Glomerular visceral epithelial cell (primary cell): ENCODE results near the gene EML4.

Experiments used
- DNase-seq: peaks from one replicate; pipeline ENCODE4 v3.0.0-alpha.2; 2016; ENCODE audit errors: extremely low spot score

Gene EML4

DNA sequence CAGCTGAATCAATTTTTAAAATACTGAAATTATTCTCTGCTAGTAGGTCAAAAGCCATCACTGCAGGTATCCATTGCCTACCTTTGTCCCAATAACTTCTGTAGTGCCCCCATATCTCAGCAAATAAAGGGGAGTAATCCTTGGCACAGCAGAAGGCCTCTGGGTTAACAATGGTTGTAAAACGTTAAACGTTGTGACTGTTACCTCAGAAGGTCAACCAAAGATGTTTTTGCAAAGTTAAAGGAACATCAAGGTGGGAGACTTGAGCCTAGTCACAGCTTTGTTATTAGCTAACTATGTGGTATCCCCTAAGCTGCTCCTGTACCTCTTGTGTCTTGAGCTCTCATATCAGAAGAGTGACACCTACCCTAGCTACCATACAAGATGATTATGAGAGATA, 131.4 kb downstream of the EML4 start:
- no peak for DNase-seq

DNA sequence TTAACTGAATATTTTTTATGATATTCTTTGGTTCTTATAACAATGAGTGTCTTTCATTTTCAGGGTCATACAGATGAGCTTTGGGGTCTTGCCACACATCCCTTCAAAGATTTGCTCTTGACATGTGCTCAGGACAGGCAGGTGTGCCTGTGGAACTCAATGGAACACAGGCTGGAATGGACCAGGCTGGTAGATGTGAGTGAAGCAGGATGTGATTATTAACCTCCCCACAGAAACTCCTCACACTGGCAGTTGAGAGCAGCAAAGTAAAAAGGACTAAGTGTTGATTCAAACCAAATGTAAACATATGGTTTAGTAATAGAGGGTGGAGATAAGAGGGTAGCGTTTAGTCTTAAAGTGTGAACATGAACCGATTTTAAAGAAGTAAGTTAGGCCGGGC, 134.1 kb downstream of the EML4 start:
- DNase-seq: no peak

DNA sequence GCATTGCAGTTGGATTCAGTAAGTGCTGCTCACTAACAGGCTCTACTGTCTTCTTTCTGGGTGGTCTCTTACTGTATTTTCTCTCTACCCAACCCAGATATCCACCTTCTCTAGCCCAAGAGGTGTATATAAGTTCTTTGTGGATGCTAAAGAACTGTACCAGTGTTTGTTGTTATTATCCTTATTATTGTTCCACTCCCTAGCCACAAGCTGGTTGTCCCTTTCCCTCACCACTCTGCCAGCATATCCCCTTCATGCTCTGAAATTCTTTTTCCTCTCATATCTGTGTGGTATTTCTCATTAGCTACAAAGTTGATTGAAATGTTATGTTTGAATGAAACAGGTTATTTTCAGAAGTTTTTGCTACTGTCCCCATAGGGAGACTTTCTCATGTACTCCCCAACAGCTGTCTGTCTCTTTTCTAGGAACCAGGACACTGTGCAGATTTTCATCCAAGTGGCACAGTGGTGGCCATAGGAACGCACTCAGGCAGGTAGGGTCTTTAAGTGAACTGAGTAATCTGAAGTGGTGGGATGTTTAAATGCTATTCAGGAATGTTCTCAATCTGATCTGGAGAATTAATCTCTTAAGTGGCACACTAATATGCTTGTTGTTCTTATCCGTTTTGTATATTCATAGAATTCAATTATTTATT, 135.0 kb downstream of the EML4 start:
- DNase-seq: no peak

DNA sequence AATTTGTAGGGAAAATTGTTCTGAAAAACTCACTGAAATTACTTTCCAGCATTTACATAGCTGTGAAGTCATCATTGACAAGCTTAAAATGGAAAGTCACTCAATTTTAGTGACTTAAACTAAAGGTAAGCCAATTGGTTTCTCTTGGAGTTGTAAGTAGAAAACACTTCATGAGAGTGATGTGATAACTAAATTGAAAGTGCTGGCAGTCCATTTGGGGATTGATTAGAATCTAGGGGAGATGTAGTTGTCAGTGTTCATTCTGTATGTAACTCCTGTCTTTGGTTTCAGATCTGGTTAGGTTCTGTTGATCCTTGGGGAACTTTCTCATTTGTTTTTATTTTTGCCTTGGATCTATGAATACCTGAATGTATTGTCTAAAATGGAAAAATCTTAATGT, 138.0 kb downstream of the EML4 start:
- no peak for DNase-seq

DNA sequence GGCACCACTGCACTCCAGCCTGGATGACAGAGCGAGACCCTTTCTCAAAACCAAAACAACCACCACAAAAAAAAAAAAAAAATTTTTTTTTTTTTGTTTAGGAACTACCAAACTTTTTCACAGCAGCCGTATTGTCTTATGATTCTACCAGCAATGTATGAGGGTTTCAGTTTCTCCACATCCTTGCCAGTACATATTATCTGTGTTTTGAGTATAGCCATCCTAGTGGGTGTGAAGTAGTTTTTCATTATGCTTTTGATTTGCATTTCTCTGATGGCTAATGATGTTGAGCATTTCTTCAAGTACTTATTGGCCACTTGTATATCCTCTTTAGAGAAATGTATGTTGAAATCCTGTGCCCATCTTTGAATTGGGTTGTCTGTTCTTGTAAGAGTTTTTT, 140.2 kb downstream of the EML4 start:
- no peak for DNase-seq

DNA sequence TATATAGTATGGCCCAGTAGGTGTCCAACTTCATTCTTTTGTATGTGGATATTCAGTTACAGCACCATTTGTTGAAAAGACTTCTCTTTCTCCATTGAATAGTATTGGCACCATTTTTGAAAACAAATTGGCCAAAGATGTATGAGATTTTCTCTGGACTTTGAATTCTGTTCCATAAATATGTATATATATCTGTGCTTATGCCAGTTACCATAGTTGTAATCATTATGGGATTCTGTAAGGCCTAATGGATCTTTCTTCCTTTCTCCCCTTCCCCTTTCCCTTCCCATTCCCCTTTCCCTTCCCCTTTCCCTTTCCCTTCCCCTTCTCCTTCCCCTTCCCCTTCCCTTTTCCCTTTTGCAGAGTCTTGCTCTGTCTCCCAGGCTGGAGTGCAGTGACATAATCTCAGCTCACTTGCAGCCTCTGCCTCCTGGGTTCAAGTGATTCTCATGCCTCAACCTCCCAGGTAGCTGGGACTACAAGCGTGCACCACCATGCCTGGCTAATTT, 140.9 kb downstream of the EML4 start:
- no peak for DNase-seq

DNA sequence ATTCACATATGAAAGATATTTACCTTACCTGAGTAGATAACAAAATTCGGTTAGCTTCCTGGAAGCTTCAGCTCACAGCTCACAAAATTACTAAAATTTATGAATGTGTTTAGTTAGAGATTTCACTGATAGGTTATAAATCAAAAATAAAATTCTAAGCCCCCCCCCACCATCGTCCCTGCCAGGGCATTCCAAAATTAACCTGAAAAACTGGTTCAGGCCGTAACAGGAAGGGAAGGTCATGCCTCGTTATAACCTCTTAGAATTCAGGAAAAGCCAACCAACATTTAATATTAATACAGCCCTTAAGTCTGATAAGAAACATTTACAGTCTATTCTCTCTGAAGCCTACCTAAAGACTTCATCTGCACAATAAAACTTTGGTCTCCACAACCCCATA, 143.0 kb downstream of the EML4 start:
- DNase-seq: no peak

DNA sequence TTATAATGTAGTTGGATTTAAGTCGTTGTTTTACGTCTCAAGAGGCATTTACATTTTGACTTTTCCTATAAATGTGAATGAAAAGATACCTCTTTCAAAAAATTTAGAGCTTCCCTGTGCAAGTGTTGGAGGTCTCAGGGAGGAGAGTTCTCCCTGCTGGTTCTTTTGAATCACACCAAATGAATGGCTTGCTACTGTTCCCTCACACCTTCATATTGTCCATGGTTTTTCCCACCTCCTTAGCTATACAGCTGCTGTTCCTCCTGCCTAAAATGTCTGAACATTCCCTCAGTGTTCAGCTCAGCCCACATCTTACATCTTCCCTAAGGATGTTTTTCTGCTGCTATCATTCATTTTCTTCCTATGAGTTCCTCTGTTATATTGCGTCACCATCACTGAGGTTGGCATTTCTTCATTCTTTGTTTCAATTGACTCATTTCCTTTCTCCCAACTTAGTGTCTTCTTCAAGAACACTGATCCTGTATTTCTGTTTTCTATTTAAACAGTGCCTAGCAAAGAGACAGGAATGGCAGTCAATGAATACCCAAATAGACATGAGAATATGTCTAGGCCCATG, 145.8 kb downstream of the EML4 start:
- DNase-seq: peak; percentile 40

DNA sequence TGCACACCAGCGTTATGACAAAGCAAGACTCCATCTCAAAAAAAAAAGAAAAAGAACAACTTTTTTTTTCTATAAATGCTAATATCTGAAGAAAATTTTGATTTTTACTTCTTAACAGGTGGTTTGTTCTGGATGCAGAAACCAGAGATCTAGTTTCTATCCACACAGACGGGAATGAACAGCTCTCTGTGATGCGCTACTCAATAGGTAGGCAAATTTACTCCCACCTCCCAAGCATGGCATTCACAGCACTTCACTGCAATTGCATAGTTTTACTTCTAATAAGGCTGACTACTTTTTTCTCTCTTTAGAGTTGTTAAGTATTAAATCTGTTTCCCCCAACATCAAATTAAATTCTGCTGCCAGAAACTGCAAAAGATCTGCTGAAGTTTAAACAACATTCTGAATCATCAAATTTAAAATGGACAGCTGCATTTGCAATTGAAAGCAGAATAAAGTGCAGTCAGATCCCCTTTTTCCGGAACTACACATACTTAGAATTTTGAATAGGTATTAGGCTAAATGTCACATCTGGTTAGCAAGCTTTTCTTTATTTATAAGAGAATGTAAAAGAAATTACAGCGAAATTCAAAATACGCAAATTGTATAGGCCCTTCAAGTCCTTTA, 146.8 kb downstream of the EML4 start:
- no peak for DNase-seq

DNA sequence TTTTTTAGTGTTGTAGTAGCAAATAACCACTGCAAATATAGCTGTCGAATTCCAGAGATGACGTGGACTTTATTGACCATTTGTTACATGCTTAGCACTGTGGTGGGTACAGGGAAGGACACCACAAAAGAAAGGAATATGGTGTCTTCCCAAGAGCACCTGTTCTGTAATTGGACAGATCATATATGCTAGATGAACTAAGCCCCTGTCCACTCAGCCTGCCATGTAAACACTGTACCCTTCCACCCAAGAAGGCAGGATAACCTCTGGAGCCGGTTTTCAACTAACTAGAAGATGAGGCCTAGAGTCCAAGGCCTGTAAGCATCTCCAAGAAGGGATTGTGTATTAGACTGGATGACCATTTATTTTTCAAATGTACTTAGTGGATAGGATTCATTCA, 147.8 kb downstream of the EML4 start:
- no peak for DNase-seq

DNA sequence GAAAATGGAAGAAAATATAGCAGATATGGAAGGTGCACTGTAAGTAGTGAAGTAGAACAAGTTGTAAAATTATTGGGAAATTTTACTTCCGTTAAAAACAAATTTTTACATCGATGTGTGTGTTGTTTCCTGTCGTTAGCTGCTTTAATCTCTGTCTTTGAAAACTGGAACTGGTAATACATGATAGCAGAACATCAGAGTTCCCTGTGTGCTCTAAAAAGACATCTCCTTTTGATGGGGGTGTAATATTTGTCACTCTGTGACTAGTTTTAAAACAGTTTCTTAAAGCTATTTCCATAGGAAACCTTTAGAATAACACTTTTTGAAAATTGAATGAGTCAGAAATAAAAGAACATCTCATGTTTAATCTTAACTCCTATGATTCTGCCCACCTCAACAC, 148.3 kb downstream of the EML4 start:
- no peak for DNase-seq

DNA sequence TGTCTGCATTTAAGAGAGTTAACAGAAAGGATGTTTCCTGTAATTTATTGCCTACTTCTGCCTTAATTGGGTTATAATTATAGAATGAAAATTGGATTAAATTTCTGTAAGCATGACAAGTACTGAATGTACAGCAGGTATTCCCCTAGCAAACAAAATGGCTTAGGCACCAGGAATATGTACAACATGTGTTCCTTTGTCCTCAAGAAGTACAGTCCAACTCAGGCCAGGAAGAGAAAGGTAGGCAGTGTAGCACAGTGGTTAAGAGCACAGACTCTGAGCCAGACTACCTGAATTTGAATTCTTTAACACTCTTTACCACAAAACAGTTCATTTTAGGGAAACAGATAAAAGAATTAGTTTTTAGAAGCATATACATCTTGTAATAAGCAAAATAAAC, 148.8 kb downstream of the EML4 start:
- DNase-seq: no peak

DNA sequence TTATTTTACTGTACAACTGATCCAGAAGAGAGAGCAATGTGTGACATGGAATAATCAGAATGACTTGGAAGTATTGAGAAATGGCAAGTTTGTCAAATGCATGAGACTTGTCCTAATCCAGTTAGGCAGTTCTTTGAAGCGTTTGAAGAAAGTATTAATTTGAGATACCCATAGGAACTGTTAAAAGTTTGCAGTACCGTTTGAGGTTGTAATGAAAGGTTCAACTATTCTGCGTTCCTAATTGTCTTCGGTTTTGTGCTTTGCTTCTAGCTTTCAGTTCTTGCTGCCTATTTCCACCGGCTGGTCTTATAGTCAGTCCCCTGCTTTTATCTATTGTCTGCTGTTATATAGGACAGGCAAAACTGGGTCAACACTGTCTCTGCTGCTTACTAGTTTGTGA, 150.1 kb downstream of the EML4 start:
- no peak for DNase-seq

DNA sequence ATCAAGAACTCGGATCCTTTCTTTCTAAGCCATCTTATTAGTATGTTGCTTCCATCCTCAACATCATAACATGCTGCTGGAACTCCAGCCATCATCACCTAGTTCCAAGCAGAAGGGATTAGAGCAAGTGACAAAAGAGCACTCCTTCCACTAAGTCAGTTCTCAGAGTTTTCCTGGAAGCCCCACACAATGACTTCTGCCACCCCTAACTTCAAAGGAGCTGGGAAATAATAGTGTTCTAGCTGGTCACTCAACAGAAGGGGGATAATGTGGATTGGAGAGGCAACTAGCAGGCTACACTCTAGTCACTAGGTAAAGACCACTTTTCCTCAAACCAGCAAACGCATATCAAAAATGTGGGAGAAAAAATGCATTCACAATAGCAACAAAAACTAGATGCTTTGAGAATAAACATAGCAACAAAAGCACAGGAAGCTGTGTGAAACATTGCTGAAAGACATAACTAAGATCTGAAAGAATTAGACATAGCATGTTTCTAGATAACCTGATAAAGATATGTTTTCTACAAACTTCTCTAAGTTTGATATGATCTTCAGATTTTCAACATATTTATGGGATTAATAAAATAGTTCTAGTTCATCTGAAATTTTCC, 152.4 kb downstream of the EML4 start:
- no peak for DNase-seq

DNA sequence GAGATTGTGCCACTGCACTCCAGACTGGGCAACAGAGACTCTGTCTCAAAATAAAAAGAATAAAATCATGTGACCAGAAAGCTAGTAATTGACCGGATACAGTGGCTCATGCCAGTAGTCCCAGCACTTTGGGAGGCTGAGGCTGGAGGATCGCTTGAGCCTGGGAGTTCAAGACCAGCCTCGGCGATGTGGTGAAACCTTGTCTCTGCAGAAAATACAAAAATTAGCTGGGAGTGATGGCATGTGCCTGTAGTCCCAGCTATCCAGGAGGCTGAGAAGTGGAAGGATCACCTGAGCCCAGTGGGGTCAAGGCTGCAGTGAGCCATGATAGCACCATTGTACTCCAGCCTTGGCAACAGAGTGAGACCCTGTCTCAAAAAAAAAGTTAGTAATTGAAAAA, 155.1 kb downstream of the EML4 start:
- no peak for DNase-seq

DNA sequence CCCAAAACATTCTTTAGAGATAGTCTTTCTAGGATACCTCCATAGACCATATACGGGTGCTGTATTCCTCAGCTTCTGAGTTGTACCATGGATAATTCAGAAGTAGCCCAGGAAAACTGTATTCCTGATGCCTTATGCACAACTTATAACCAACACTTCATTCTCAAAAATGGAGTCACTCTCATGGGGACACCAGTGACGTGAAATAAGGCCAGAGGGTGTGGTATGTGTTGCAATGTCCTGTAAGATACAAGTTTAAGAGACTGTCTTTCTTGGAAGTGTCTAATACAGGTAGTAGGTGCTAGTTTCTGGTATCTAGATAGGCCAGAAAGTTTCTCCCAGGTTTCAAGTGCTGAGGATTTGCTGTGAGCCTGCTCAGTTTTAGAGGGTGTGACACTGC, 155.8 kb downstream of the EML4 start:
- DNase-seq: no peak

DNA sequence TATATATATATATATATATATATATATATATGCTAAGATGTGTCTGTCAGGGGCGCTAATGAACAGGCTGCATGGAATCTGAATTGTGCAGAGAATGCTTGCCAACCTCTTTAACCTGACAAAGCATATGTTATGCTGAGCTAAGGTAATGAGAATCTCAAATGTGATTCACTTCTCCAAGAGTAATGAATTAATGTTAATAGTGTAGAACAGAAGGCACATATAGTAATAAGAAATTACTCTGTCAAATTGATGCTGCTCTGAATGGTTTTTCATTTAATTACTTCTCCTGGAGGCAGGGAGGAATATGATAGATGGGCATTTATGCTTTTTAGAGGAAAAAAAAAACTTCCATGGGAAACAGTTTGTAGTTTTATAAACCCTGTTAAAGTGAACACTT, 156.5 kb downstream of the EML4 start:
- no peak for DNase-seq

DNA sequence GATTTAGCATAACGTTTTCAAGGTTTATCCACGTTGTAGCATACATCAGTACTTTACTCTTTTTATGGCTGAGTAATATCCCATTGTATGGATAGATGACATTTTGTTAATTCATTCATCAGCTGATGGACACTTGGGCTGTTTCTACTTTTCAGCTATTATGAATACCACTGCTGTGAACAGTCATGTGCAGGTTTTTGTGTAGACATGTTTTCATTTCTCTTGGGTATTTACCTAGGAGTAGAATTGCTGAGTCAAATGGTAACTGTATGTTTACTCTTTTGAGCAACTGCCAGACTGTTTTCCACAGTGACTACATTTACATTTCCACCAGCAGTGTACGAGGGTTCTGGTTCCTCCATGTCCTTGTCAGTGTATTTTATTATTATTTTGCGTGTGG, 158.0 kb downstream of the EML4 start:
- DNase-seq: no peak

DNA sequence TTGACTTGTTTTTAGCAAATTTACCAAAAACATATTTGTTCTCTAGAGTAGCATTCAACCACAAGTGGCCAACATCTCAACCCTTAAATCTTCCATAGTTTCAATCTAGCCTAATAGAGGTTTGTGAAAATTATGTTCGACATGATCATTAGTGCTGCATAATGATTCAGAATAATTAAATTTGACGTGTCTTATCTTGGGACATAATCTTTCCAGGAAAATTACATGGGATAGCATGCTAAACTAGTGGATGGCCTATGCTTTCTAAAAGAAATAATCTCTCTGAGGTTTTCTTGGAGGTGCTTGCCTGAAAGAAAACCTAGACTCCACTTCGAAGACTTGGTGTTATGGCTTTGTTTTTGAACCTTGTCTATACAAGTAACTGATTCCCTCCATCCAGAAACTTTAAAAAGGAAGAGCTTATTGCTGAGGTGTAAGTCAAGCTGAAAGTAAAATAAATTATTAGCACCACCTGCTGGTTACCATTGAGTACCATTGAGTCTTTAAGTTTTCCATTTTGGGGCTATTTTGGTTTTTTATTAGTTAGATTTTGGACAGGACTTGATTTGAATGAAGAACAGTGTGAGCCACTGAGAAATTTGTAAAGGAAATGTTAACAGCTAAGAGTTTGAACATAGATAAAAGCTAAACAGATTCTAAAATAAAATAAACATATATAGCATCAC, 159.1 kb downstream of the EML4 start:
- DNase-seq: peak; percentile 25

DNA sequence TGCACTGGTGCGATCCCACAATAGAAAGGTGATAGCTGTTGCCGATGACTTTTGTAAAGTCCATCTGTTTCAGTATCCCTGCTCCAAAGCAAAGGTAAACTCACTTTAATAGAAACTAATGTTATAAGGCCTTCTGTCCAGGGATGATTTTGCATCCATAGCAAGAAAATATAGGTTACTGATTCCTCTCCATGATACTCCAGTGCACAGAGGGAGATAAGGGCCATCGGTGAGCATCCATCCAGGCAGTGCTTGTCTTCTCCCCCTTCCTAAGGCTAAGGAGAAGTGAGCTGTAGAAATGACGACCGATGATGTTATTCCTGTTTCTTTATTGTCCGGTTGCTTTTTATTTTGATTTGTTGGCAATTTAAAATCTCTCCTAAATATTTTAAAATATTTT, 159.8 kb downstream of the EML4 start:
- DNase-seq: no peak

DNA sequence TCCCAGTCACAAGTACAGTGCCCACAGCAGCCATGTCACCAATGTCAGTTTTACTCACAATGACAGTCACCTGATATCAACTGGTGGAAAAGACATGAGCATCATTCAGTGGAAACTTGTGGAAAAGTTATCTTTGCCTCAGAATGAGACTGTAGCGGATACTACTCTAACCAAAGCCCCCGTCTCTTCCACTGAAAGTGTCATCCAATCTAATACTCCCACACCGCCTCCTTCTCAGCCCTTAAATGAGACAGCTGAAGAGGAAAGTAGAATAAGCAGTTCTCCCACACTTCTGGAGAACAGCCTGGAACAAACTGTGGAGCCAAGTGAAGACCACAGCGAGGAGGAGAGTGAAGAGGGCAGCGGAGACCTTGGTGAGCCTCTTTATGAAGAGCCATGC, 160.6 kb downstream of the EML4 start:
- no peak for DNase-seq

DNA sequence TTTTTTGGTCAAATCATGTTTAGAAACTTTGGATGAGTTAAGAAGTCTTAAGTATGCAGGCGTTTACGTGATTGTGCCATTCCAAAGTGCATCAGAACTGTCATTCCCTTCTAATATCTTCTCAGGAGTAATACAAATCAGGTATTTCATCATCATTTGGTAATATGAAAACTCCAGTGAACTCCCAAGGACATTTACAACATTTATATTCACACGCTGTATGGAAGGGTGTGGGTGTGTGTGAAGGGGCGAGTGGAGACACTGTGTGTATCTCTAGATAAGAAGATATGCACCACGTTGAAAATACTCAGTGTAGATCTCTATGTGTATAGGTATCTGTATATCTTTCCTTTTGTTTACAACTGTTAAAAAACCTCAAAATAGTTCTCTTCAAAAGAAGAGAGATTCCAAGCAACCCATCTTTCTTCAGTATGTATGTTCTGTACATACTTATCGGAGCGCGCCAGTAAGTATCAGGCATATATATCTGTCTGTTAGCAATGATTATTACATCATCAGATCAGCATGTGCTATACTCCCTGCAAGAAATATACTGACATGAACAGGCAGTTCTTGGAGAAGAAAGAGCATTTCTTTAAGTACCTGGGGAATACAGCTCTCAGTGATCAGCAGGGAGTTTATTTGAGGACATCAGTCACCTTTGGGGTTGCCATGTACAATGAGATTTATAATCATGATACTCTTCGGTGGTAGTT, 162.6 kb downstream of the EML4 start:
- no peak for DNase-seq
